Measurements from ENCODE around the gene SKI. TPM values are rescaled to one million over a fixed set of nuclear protein-coding genes. Genes with fewer than 3 reads are reported as not detected.

Gene SKI
- total RNA-seq, 2 donors from 2014 or later: 65.4 to 79.2 TPM

DNA sequence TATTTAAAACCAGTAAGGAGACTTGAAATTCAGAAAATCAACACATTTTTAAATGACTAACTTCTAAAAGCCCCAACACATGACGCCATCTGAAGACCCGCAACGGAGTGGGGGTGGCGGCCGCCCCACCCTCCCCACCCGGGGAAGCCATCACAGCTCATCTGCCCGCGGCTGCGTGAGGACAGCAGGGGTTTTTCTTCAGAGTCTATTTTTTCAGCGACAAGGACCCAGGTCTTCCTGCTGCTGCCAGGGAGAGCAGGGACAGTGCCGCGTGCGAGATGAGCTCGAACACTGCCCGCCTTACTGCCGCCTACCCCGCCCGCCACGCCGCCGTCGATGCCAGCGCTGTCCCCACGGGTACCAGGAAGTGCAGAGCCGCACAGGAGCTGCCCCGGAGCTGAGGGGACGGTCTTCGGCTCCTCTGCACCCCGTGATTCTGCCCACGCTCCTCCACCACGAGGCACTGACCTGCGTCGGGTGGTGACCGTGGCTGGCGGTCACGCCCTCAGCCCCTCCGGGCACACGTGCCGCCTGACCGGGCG is 79.0 kb downstream of the SKI start:
- H3K27me3 ChIP-seq (ENCODE audit: control insufficient read depth, insufficient read depth, low read length, poor library complexity, severe bottlenecking): no peaks in the 10 kb centered on the region
- no peak for DNase-seq
- TF ChIP-seq, protein P1, sequence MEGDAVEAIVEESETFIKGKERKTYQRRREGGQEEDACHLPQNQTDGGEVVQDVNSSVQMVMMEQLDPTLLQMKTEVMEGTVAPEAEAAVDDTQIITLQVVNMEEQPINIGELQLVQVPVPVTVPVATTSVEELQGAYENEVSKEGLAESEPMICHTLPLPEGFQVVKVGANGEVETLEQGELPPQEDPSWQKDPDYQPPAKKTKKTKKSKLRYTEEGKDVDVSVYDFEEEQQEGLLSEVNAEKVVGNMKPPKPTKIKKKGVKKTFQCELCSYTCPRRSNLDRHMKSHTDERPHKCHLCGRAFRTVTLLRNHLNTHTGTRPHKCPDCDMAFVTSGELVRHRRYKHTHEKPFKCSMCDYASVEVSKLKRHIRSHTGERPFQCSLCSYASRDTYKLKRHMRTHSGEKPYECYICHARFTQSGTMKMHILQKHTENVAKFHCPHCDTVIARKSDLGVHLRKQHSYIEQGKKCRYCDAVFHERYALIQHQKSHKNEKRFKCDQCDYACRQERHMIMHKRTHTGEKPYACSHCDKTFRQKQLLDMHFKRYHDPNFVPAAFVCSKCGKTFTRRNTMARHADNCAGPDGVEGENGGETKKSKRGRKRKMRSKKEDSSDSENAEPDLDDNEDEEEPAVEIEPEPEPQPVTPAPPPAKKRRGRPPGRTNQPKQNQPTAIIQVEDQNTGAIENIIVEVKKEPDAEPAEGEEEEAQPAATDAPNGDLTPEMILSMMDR (conservative IDR thresholded peaks at IDR 0.05): no peak
- H3K27ac Mint-ChIP-seq: no peak overlapping the region
- 97 to 98% methylated on average over 32 to 41 of the region's 41 CpGs for WGBS, 2 experiments (ENCODE audit: insufficient coverage in 1 of 2, insufficient read length in 1 of 2)
- no peak overlapping the region for H3K9ac ChIP-seq (ENCODE audit: extremely low read depth, low read length, poor library complexity, severe bottlenecking)
- peaks cover 3% of the 10 kb centered on the region for H3K4me1 ChIP-seq (ENCODE audit: control insufficient read depth, insufficient read depth, low read length)
- H3K36me3 Mint-ChIP-seq (ENCODE audit: low read depth): peaks cover 42% of the 10 kb centered on the region
- peaks cover 31% of the 10 kb centered on the region for H3K36me3 ChIP-seq (ENCODE audit: control insufficient read depth, insufficient read depth, low read length)
- H3K27me3 Mint-ChIP-seq (ENCODE audit: insufficient read depth): no peaks in the 10 kb centered on the region
- H3K4me3 Mint-ChIP-seq: no peak overlapping the region
- H3K9me3 ChIP-seq (ENCODE audit: control insufficient read depth, low read length): no peaks in the 10 kb centered on the region
- no peak overlapping the region for H3K4me3 ChIP-seq (ENCODE audit: low read length)
- peaks cover 1% of the 10 kb centered on the region for H3K4me1 Mint-ChIP-seq
- H3K9me3 Mint-ChIP-seq: no peaks in the 10 kb centered on the region
- H3K27ac ChIP-seq (ENCODE audit: low read depth, low read length): no peak overlapping the region

DNA sequence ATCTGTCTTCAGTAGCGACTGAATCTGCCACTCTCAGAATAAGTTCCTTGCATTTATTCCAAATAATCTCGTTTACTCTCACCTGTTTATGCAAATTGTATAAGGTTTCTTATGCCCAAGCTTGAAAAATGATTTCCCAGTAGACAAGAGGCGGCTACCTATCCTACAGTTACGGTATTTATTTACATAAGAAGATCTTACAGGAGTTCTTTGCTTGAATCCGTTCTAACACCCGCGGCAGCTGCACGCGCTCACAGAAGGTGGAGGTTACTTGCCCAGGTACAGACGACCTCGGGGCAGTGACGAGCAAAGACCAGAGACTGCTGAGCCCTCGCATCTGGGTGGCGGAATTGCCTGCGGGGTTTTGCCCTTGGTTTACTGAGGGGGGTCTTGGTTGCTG is 79.9 kb downstream of the SKI start:
- H3K27ac ChIP-seq (ENCODE audit: low read depth, low read length): no peak overlapping the region
- peaks cover 42% of the 10 kb centered on the region for H3K36me3 Mint-ChIP-seq (ENCODE audit: low read depth)
- H3K9me3 Mint-ChIP-seq: no peaks in the 10 kb centered on the region

DNA sequence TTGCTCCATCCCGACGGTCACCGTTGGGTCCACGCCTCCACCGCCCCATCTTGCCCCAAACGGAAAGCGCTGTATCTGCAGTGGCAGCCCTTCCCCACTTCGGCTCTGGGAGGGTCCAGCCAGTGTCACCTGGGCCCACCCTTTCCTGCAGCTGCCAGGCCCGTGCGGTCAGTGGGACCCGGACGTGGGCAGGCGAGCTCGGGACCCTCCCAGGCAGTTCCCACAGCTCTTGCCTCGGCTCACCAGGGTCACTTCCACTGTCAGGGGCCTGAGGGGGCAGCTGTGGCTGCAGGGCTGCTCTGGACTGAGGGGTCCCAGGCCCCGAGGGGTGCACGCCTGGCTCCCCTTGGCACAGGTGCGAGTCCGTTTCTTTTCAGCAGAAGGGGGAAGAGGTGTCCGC is 80.7 kb downstream of the SKI start:
- Histone ChIP-seq H3K9ac (ENCODE audit: extremely low read depth, low read length, poor library complexity, severe bottlenecking) (no peak overlapping the region), H3K27me3 (ENCODE audit: control insufficient read depth, insufficient read depth, low read length, poor library complexity, severe bottlenecking) (no peaks in the 10 kb centered on the region), H3K27ac (ENCODE audit: low read depth, low read length) (no peak overlapping the region), H3K36me3 (ENCODE audit: control insufficient read depth, insufficient read depth, low read length) (peaks cover 31% of the 10 kb centered on the region), H3K4me3 (ENCODE audit: low read length) (no peak overlapping the region), H3K4me1 (ENCODE audit: control insufficient read depth, insufficient read depth, low read length) (peaks cover 8% of the 10 kb centered on the region), H3K9me3 (ENCODE audit: control insufficient read depth, low read length) (no peaks in the 10 kb centered on the region)
- 92% methylated on average over 17 to 19 of the region's 20 CpGs for WGBS, 2 experiments (ENCODE audit: insufficient coverage in 1 of 2, insufficient read length in 1 of 2)
- peak overlapping the region; percentile 44 for H3K27ac Mint-ChIP-seq
- H3K9me3 Mint-ChIP-seq: no peaks in the 10 kb centered on the region
- DNase-seq: no peak
- H3K4me1 Mint-ChIP-seq: peaks cover 1% of the 10 kb centered on the region
- no peak overlapping the region for H3K4me3 Mint-ChIP-seq
- TF ChIP-seq, protein P1 (conservative IDR thresholded peaks at IDR 0.05): no peak
- no peaks in the 10 kb centered on the region for H3K27me3 Mint-ChIP-seq (ENCODE audit: insufficient read depth)
- H3K36me3 Mint-ChIP-seq (ENCODE audit: low read depth): peaks cover 35% of the 10 kb centered on the region

More for the DNA sequence above, 79.9 kb downstream of the SKI start:
- no peak for DNase-seq
- Histone ChIP-seq H3K36me3 (ENCODE audit: control insufficient read depth, insufficient read depth, low read length) (peaks cover 31% of the 10 kb centered on the region), H3K4me1 (ENCODE audit: control insufficient read depth, insufficient read depth, low read length) (peaks cover 3% of the 10 kb centered on the region), H3K9ac (ENCODE audit: extremely low read depth, low read length, poor library complexity, severe bottlenecking) (no peak overlapping the region), H3K4me3 (ENCODE audit: low read length) (no peak overlapping the region), H3K27me3 (ENCODE audit: control insufficient read depth, insufficient read depth, low read length, poor library complexity, severe bottlenecking) (no peaks in the 10 kb centered on the region), H3K9me3 (ENCODE audit: control insufficient read depth, low read length) (no peaks in the 10 kb centered on the region)
- Mint-ChIP-seq H3K4me3 (no peak overlapping the region), H3K4me1 (peaks cover 1% of the 10 kb centered on the region), H3K27ac (no peak overlapping the region), H3K27me3 (ENCODE audit: insufficient read depth) (no peaks in the 10 kb centered on the region)
- TF ChIP-seq, protein P1 (conservative IDR thresholded peaks at IDR 0.05): no peak
- WGBS, 2 experiments (ENCODE audit: insufficient coverage in 1 of 2, insufficient read length in 1 of 2): 95 to 97% methylated on average over 12 to 15 of the region's 15 CpGs

Measured in endodermal cell (in vitro differentiated cells).